Activated effector memory CD4-positive, alpha-beta T cell treated with anti-CD3 and anti-CD28 coated beads, Interleukin-2, amount 50 U/mL, for 16 hours (primary cell): ENCODE data around the gene SRRD.
A peak's percentile ranks its signal among the peaks of the same experiment; 100 is the strongest.

ENCODE experiments used
- DNase-seq: peaks from one replicate; pipeline ENCODE4 v3.0.0-alpha.2; 2020

SRRD gene

GRCh38 chr22:26484360-26484706, 656 bp downstream of the SRRD start:
- DNase-seq = no peak

GRCh38 chr22:26485013-26485412, 1.3 kb downstream of the SRRD start:
- peak; percentile 33 for DNase-seq

DNA sequence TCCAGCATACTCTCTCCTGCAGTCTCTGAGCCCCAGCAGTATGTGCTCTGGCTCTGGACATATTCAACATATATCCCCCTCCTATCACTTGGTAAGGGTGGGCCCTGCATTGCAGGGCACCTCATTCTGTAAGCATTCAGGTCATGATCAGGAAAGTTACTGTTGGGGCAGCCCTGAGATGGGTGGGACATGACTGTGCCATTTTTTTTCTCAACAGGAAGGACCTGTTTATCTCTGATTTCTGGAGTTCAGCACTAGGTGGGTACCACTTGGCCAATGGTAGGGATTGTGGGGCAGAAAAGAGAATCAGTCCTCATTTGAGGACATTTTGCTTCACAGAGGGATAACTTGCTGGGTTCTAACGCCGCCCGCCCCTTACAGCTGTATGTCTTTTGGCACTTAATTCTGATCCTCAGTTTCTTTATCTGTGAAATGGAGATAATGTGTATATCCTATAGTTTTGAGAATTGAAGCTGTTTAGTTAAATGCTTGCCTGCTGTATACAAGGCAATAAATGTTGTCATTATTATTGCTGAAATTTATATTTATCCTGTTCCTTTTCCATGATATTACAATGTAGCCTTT, 2.2 kb downstream of the SRRD start:
- peak; percentile 42 for DNase-seq

- DNase-seq = no peak
Observed at GRCh38 chr22:26486394-26486793, 2.7 kb downstream of the SRRD start.

GRCh38 chr22:26487996-26488395, 4.3 kb downstream of the SRRD start:
- no peak for DNase-seq

- DNase-seq = no peak
Observed at GRCh38 chr22:26489447-26490036, 5.9 kb downstream of the SRRD start.

GRCh38 chr22:26492220-26492619, 8.5 kb downstream of the SRRD start:
- DNase-seq = no peak

- DNase-seq = no peak
Observed at GRCh38 chr22:26494506-26494905, 10.8 kb downstream of the SRRD start.

- DNase-seq = no peak
Observed at GRCh38 chr22:26496456-26496855, 12.8 kb downstream of the SRRD start.

GRCh38 chr22:26499188-26499703, 15.6 kb downstream of the SRRD start:
- DNase-seq = no peak

DNA sequence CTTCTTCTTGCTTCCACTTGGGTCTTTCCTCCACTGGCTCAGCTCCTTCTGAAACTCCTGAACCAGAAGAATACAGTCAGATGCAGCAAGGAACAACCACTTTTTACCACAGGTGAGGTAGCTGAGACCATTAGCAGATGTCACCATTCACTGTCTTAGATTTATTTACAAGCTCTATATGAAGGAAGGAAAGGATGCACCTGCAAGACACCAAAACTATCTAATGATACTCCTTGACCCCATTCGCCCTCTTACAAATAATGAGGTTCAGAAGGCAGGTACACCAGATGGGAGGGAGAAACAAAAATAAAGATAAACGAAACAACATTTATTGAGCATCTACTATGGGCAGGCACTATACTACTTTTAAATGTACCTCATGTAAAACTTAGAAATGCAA, 18.3 kb downstream of the SRRD start:
- DNase-seq = no peak

GRCh38 chr22:26502688-26503561, 19.2 kb downstream of the SRRD start:
- DNase-seq = peak; percentile 80

GRCh38 chr22:26503758-26504157, 20.1 kb downstream of the SRRD start:
- DNase-seq = no peak

DNA sequence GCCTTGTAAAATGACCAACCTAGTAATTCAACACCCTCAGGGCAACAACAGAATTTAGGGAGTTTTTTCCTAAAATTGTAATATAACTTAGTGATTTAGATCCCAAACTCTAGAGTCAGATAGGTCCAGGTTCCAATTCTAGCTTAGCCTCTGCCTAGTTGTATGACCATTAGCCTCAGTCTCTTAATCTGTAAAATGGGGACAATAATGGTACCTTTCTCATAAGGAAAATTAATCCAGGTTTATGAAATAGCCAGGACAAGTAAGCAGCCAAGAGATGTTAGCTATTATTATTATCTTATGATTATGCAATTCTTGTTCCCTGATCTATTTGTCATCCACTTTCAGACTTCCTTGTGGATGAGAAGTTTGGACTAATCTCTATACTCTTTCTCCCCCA, 24.5 kb downstream of the SRRD start:
- DNase-seq = no peak

- DNase-seq = peak; percentile 97
Observed at GRCh38 chr22:26512149-26512793, 28.6 kb downstream of the SRRD start, which contains the start of gene TFIP11. Gene TFIP11 (minus strand): TSS chr22:26512473. CDS start chr22:26510272, 2,201 bp downstream.

DNA sequence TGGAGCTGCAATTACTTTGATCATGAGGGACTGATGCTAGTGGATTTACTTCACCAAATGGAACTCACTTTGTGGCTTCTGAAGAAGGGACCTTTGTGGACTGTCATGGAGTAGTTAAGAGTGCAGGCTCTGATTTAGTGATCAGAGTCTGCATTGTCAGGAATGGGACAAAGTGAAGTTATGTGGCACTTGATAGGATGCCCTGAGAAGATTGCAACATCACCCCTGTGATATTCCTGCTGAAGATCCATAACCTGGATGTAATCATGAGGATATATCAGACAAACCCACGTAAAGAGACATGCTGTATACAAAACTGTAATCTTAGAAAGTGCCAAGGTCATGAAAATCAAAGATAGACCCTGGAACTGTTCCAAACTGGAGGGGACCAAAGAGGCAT, 30.2 kb downstream of the SRRD start:
- no peak for DNase-seq

DNA sequence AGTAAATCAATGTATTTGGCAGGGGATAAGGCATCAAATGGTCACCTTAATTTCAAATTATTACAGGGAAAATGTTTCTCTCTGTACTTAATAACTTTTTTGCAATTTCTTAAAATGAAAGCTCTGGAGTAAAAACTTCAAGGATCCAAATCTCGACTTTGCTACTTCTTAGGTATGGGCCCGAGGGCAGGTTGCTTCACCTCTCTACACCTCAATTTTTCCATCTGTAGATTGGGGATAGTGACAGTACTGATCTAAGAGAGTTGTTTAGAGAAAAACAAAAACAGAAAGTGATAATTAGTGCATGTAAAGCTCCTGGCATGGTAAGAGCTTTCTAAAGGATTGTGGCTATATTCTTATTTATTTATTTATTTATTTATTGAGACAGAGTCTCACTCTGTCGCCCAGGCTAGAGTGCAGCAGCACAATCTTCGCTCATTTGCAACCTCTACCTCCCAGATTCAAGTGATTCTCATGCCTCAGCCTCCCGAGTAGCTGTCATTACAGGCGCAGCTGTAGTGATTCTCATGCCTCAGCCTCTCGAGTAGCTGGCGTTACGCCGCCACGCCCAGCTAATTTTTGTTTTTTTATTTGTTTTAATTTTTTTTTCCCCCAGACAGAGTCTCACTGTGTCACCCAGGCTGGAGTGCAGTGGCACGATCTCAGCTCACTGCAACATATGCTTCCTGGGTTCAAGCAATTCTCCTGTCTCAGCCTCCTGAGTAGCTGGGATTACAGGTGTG, 30.9 kb downstream of the SRRD start:
- no peak for DNase-seq

GRCh38 chr22:26515931-26516330, 32.3 kb downstream of the SRRD start:
- DNase-seq = no peak

- DNase-seq = no peak
Observed at GRCh38 chr22:26516503-26516902, 32.8 kb downstream of the SRRD start.

DNA sequence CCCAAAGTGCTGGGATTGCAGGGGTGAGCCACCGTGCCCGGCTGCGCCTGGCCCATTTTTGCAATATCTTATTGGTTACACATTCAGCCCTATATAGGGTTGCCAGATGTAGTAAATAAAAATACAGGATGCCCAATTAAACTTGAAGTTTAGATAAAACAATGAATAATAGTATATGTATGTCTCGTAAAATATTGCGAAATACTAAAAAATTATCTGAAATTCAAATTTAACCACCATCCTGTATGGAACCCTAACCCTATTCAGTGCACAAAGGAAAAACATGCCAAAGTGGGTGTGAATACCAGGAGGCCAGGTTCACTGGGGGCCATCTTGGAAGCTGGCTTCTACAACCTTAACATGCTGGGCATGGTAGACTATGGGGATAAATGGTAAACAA, 33.8 kb downstream of the SRRD start:
- no peak for DNase-seq

- no peak for DNase-seq
Observed at GRCh38 chr22:26522012-26522411, 38.3 kb downstream of the SRRD start.

GRCh38 chr22:26522592-26522991, 38.9 kb downstream of the SRRD start:
- DNase-seq = no peak

GRCh38 chr22:26524870-26525269, 41.2 kb downstream of the SRRD start:
- no peak for DNase-seq
